HepG2 (cell line): ENCODE results near the gene SHLD1. TPM values are rescaled to one million over a fixed set of nuclear protein-coding genes. Genes with fewer than 3 reads are reported as not detected.

Source experiments
- ATAC-seq: fragments of 200-7000 bp; cut with Tn5 transposase; 3 replicates; pipeline ENCODE4 v1.9.1; 2020; ENCODE audit warnings: mild to moderate bottlenecking, moderate library complexity
- BruUV-seq: library from RNA; stranded (reverse); fragments of 400-500 nt; replicated peaks from 2 replicates; lab custom pipeline; 2021; lab: Mats Ljungman, UMichigan
- CTCF ChIA-PET: fragments of 300-600 bp; formaldehyde crosslinking; extraction: SDS; loops from one replicate; lab custom pipeline; 2021; ENCODE audit warnings: low total read pairs, inconsistent platforms, low intra/inter-chr PET ratio; lab: Yijun Ruan, JAX
- POLR2A ChIA-PET: fragments of 350-600 bp; sonication (Branson Sonifier 250); formaldehyde crosslinking; loops from one replicate; lab custom pipeline; 2020; ENCODE audit warnings: antibody characterized with exemption, inconsistent platforms; lab: Yijun Ruan, JAX
- DNase-seq: peaks from one replicate; pipeline ENCODE4 v3.0.0-alpha.2; 2015; ENCODE audit warnings: low spot score
- FAIRE-seq: peaks from 3 replicates; lab custom pipeline; 2011; peaks lifted over from hg19 to GRCh38; lab: Jason Lieb, UNC
- H2AFZ ChIP-seq: one replicate; pipeline ENCODE4 v1.6.1; 2011; ENCODE audit warnings: low read length, inconsistent platforms
- H3K27ac ChIP-seq: fragments of 300-600 bp; 3 replicates; pipeline ENCODE4 v1.8.0; 2011; ENCODE audit warnings: mixed run types, mild to moderate bottlenecking, mixed read lengths, low read length, inconsistent platforms; ENCODE audit not compliant: insufficient read depth; ENCODE audit errors: extremely low read length
- H3K27me3 ChIP-seq, 2 experiments: fragments of 200-600 bp in 1 of 2; 2 replicates in 1 of 2; 3 replicates in 1 of 2; pipeline versions ENCODE4 v1.6.0 to v1.8.0; 2011; ENCODE audit warnings: low read length in 2 of 2, mild to moderate bottlenecking in 2 of 2, moderate library complexity in 2 of 2, inconsistent platforms in 1 of 2; ENCODE audit not compliant: insufficient read depth in 2 of 2, control insufficient read depth in 1 of 2
- H3K36me3 ChIP-seq, 2 experiments: fragments of 200-600 bp in 1 of 2; replicated peaks in 1 of 2; 2 replicates in 1 of 2; 3 replicates in 1 of 2; pipeline versions ENCODE4 v1.5.1 to v1.8.0; 2011; ENCODE audit warnings: low read length in 2 of 2, inconsistent platforms in 1 of 2; ENCODE audit not compliant: insufficient read depth in 2 of 2, control insufficient read depth in 1 of 2
- H3K4me1 ChIP-seq: 2 replicates; pipeline ENCODE4 v1.5.1; 2012; ENCODE audit warnings: low read length, inconsistent platforms; ENCODE audit not compliant: insufficient read depth
- H3K4me2 ChIP-seq: 2 replicates; pipeline ENCODE4 v1.6.0; 2011; ENCODE audit warnings: low read depth, low read length, inconsistent platforms
- H3K4me3 ChIP-seq, 3 experiments: fragments of 200-600 bp in 1 of 3; sonication (generic), shearing (Covaris generic) in 1 of 3; replicated peaks in 1 of 3; 2 replicates each; pipeline ENCODE4 v1.5.1; 2011 to 2016; ENCODE audit warnings: low read length in 3 of 3, inconsistent platforms in 2 of 3, low read depth in 2 of 3, mild to moderate bottlenecking in 2 of 3, control low read depth in 1 of 3, mixed read lengths in 1 of 3; ENCODE audit not compliant: insufficient read depth in 1 of 3
- H3K79me2 ChIP-seq: one replicate; pipeline ENCODE4 v1.6.1; 2011; ENCODE audit warnings: low read length, inconsistent platforms; ENCODE audit not compliant: insufficient read depth
- H3K9ac ChIP-seq: 2 replicates; pipeline ENCODE4 v1.6.0; 2011; ENCODE audit warnings: mild to moderate bottlenecking, low read depth, low read length, inconsistent platforms; ENCODE audit not compliant: insufficient read depth
- H3K9me3 ChIP-seq: 2 replicates; pipeline ENCODE4 v1.5.1; 2012; ENCODE audit warnings: mild to moderate bottlenecking, low read length
- H4K20me1 ChIP-seq: 2 replicates; pipeline ENCODE4 v1.6.0; 2011; ENCODE audit warnings: inconsistent platforms, mild to moderate bottlenecking, low read length, moderate library complexity; ENCODE audit not compliant: insufficient read depth
- PCBP2 ChIP-seq: fragments of 200-400 bp; formaldehyde crosslinking; optimal IDR thresholded peaks from 2 replicates; pipeline ENCODE3; 2018; ENCODE audit warnings: low read length, low read depth; ENCODE audit not compliant: poor library complexity, severe bottlenecking
- PHF20 ChIP-seq: sonication (generic); formaldehyde crosslinking; IDR thresholded peaks from 2 replicates; pipeline ENCODE4 v1.5.0; 2020; ENCODE audit warnings: mild to moderate bottlenecking, missing genetic modification reagents
- ZNF296 ChIP-seq: sonication (generic); formaldehyde crosslinking; conservative IDR thresholded peaks from 2 replicates; pipeline ENCODE4 v1.5.0; 2020; ENCODE audit warnings: mild to moderate bottlenecking, missing genetic modification reagents
- ZNF34 ChIP-seq: sonication (generic); formaldehyde crosslinking; IDR thresholded peaks from 2 replicates; pipeline ENCODE4 v1.4.0; 2020; ENCODE audit warnings: mild to moderate bottlenecking, missing genetic modification reagents, borderline replicate concordance
- WGBS: methylation state at CpG from one replicate; pipeline ENCODE4 v1.1.6; 2017; ENCODE audit warnings: low lambda C conversion rate; 5-methylcytosine and 5-hydroxymethylcytosine counted together
- in situ Hi-C: cut with HindIII; loops from 2 replicates; pipeline ENCODE4 v1.10.0; 2017; ENCODE audit warnings: low pct_unique_long_range_greater_than_20kb; ENCODE audit not compliant: extremely low pct_ligation_motif_present
- intact Hi-C: fragments of 100-400 bp; cut with micrococcal nuclease; formaldehyde crosslinking; loops from one replicate; pipeline ENCODE4 v1.10.0; 2022; ENCODE audit not compliant: unreplicated experiment
- polyA plus RNA-seq, 8 experiments: library from polyadenylated mRNA; depleted of rRNA in 3 of 8; stranded (reverse) in 7 of 8; unstranded in 1 of 8; fragments of >200 nt; fragmentation: Illumina TruSeq in 4 of 8; extraction: Trizol in 4 of 8; gene quantifications; 2 replicates each; pipeline versions ENCODE4 v1.2.1 to v1.2.3, GENCODE V29; 2011 to 2016; ENCODE audit warnings: low read depth in 4 of 8, missing spikeins in 1 of 8, mixed read lengths in 1 of 8; ENCODE audit not compliant: insufficient read depth in 1 of 8
- total RNA-seq, 5 experiments: library from RNA; depleted of rRNA; stranded (reverse); fragments of >200 nt; fragmentation: Illumina TruSeq; extraction: Trizol; gene quantifications; 2 replicates each; pipeline ENCODE4 v1.2.3, GENCODE V29; 2016; ENCODE audit warnings: low read depth in 1 of 5
- TF ChIP-seq, protein P1 (sequence below): sonication (generic); formaldehyde crosslinking; IDR thresholded peaks from 2 replicates; pipeline ENCODE4; 2020; ENCODE audit warnings: missing genetic modification reagents, mild to moderate bottlenecking, borderline replicate concordance
- TF ChIP-seq, protein P2 (sequence below): IDR thresholded peaks from 2 replicates; pipeline ENCODE4 v1.6.1; 2016; ENCODE audit warnings: low read depth, missing genetic modification reagents, missing compliant biosample characterization
- TF ChIP-seq, protein P3 (sequence below): sonication (generic); formaldehyde crosslinking; IDR thresholded peaks from 2 replicates; pipeline ENCODE4 v1.9.0; 2021; ENCODE audit warnings: missing genetic modification reagents, borderline replicate concordance
- TF ChIP-seq, protein P4 (sequence below): sonication (generic); formaldehyde crosslinking; IDR thresholded peaks from 2 replicates; pipeline ENCODE4 v1.4.0; 2020; ENCODE audit warnings: missing genetic modification reagents, borderline replicate concordance

SHLD1 gene
- total and polyA plus RNA-seq, 2 of the 13 experiments (the other 11 are each of a cell fraction or from before 2014, with no cell fraction given) = 8.9 to 10.0 TPM

DNA sequence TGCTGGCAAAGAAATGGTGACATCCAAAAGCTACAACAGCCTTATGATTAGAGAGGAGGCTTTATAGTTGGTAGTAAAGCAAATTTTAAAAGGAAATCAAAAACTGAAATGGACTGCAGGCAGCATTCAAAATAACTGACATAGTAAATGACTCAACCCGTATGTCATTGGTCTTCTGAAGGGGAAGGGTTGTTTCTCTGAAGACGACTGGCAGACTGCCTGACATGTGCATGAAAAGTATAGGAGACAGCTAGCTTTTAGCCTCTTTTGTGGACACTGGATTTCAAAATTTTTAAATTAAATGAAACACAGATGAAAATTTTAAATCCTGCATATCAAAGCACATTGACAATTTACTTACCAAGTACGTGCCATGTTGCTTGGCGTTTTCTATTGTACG, 109.4 kb downstream of the SHLD1 start:
- no TSS peak for BruUV-seq
- CTCF ChIA-PET = no interaction called here

More for the DNA sequence above, 109.4 kb downstream of the SHLD1 start:
- Histone ChIP-seq H3K36me3 (no peaks in the 10 kb centered on the region), H3K9me3 (no peaks in the 10 kb centered on the region), H3K27ac (no peak overlapping the region), H3K4me1 (peaks cover 7% of the 10 kb centered on the region; the same call in 1 of the 2 replicates), H3K27me3 (no peaks in the 10 kb centered on the region), H3K79me2 (no peaks in the 10 kb centered on the region), H3K4me2 (no peak overlapping the region), H3K4me3 (no peak overlapping the region), H3K9ac (no peak overlapping the region), H2AFZ (no peak overlapping the region), H4K20me1 (no peaks in the 10 kb centered on the region)
- no peak for TF ChIP-seq PHF20 (CRISPR knock-in tag)
- TF ChIP-seq, protein P1, sequence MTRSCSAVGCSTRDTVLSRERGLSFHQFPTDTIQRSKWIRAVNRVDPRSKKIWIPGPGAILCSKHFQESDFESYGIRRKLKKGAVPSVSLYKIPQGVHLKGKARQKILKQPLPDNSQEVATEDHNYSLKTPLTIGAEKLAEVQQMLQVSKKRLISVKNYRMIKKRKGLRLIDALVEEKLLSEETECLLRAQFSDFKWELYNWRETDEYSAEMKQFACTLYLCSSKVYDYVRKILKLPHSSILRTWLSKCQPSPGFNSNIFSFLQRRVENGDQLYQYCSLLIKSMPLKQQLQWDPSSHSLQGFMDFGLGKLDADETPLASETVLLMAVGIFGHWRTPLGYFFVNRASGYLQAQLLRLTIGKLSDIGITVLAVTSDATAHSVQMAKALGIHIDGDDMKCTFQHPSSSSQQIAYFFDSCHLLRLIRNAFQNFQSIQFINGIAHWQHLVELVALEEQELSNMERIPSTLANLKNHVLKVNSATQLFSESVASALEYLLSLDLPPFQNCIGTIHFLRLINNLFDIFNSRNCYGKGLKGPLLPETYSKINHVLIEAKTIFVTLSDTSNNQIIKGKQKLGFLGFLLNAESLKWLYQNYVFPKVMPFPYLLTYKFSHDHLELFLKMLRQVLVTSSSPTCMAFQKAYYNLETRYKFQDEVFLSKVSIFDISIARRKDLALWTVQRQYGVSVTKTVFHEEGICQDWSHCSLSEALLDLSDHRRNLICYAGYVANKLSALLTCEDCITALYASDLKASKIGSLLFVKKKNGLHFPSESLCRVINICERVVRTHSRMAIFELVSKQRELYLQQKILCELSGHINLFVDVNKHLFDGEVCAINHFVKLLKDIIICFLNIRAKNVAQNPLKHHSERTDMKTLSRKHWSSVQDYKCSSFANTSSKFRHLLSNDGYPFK = no peak
- TF ChIP-seq, protein P2, sequence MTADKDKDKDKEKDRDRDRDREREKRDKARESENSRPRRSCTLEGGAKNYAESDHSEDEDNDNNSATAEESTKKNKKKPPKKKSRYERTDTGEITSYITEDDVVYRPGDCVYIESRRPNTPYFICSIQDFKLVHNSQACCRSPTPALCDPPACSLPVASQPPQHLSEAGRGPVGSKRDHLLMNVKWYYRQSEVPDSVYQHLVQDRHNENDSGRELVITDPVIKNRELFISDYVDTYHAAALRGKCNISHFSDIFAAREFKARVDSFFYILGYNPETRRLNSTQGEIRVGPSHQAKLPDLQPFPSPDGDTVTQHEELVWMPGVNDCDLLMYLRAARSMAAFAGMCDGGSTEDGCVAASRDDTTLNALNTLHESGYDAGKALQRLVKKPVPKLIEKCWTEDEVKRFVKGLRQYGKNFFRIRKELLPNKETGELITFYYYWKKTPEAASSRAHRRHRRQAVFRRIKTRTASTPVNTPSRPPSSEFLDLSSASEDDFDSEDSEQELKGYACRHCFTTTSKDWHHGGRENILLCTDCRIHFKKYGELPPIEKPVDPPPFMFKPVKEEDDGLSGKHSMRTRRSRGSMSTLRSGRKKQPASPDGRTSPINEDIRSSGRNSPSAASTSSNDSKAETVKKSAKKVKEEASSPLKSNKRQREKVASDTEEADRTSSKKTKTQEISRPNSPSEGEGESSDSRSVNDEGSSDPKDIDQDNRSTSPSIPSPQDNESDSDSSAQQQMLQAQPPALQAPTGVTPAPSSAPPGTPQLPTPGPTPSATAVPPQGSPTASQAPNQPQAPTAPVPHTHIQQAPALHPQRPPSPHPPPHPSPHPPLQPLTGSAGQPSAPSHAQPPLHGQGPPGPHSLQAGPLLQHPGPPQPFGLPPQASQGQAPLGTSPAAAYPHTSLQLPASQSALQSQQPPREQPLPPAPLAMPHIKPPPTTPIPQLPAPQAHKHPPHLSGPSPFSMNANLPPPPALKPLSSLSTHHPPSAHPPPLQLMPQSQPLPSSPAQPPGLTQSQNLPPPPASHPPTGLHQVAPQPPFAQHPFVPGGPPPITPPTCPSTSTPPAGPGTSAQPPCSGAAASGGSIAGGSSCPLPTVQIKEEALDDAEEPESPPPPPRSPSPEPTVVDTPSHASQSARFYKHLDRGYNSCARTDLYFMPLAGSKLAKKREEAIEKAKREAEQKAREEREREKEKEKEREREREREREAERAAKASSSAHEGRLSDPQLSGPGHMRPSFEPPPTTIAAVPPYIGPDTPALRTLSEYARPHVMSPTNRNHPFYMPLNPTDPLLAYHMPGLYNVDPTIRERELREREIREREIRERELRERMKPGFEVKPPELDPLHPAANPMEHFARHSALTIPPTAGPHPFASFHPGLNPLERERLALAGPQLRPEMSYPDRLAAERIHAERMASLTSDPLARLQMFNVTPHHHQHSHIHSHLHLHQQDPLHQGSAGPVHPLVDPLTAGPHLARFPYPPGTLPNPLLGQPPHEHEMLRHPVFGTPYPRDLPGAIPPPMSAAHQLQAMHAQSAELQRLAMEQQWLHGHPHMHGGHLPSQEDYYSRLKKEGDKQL = no peak
- TF ChIP-seq, protein P3, sequence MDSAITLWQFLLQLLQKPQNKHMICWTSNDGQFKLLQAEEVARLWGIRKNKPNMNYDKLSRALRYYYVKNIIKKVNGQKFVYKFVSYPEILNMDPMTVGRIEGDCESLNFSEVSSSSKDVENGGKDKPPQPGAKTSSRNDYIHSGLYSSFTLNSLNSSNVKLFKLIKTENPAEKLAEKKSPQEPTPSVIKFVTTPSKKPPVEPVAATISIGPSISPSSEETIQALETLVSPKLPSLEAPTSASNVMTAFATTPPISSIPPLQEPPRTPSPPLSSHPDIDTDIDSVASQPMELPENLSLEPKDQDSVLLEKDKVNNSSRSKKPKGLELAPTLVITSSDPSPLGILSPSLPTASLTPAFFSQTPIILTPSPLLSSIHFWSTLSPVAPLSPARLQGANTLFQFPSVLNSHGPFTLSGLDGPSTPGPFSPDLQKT = no peak
- no peak for TF ChIP-seq ZNF34 (CRISPR knock-in tag)
- TF ChIP-seq, protein P4, sequence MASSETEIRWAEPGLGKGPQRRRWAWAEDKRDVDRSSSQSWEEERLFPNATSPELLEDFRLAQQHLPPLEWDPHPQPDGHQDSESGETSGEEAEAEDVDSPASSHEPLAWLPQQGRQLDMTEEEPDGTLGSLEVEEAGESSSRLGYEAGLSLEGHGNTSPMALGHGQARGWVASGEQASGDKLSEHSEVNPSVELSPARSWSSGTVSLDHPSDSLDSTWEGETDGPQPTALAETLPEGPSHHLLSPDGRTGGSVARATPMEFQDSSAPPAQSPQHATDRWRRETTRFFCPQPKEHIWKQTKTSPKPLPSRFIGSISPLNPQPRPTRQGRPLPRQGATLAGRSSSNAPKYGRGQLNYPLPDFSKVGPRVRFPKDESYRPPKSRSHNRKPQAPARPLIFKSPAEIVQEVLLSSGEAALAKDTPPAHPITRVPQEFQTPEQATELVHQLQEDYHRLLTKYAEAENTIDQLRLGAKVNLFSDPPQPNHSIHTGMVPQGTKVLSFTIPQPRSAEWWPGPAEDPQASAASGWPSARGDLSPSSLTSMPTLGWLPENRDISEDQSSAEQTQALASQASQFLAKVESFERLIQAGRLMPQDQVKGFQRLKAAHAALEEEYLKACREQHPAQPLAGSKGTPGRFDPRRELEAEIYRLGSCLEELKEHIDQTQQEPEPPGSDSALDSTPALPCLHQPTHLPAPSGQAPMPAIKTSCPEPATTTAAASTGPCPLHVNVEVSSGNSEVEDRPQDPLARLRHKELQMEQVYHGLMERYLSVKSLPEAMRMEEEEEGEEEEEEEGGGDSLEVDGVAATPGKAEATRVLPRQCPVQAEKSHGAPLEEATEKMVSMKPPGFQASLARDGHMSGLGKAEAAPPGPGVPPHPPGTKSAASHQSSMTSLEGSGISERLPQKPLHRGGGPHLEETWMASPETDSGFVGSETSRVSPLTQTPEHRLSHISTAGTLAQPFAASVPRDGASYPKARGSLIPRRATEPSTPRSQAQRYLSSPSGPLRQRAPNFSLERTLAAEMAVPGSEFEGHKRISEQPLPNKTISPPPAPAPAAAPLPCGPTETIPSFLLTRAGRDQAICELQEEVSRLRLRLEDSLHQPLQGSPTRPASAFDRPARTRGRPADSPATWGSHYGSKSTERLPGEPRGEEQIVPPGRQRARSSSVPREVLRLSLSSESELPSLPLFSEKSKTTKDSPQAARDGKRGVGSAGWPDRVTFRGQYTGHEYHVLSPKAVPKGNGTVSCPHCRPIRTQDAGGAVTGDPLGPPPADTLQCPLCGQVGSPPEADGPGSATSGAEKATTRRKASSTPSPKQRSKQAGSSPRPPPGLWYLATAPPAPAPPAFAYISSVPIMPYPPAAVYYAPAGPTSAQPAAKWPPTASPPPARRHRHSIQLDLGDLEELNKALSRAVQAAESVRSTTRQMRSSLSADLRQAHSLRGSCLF = no peak
- TF ChIP-seq PCBP2 = no peak
- TF ChIP-seq ZNF296 = no peak
- in situ Hi-C loops = no loop called here
- 77% methylated on average over 5 of the region's 5 CpGs for WGBS
- POLR2A ChIA-PET = no interaction called here
- DNase-seq (no peak), FAIRE-seq (no peak), ATAC-seq (no peak)
- intact Hi-C loops = no loop called here
